HG02870 (cell line): ENCODE data around the gene GPC5.

Source experiments
- ATAC-seq: cut with Tn5 transposase; IDR thresholded peaks from one replicate; pipeline ENCODE4 v1.9.1; 2021; ENCODE audit warnings: mild to moderate bottlenecking, moderate library complexity; ENCODE audit not compliant: unreplicated experiment

GPC5 gene

DNA sequence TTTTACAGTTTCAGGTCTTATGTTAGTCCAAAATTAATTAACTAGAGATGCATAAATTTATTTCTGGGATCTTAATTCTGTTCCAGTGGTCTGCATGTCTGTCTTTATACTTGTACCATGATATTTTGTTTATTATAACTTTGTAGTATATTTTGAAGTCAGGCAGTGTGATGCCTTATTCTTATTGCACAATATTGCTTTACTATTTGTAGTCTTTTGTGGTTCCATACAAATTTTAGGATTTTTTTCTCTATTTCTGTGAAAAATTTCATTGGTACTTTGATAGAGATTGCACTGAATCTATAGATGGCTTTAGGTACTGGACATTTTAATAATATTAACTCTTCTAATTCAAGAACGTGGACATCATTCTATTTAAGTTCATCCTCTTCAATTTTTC is 304.0 kb downstream of the GPC5 start:
- no peak for ATAC-seq

GRCh38 chr13:91704398-91704797 is 306.0 kb downstream of the GPC5 start:
- ATAC-seq: no peak

GRCh38 chr13:91708558-91708957 is 310.1 kb downstream of the GPC5 start:
- no peak for ATAC-seq

- no peak for ATAC-seq
Observed at GRCh38 chr13:91709180-91709579, 310.8 kb downstream of the GPC5 start.

- ATAC-seq: no peak
Observed at GRCh38 chr13:91710733-91711132, 312.3 kb downstream of the GPC5 start.

GRCh38 chr13:91714855-91715254 is 316.4 kb downstream of the GPC5 start:
- ATAC-seq: no peak

DNA sequence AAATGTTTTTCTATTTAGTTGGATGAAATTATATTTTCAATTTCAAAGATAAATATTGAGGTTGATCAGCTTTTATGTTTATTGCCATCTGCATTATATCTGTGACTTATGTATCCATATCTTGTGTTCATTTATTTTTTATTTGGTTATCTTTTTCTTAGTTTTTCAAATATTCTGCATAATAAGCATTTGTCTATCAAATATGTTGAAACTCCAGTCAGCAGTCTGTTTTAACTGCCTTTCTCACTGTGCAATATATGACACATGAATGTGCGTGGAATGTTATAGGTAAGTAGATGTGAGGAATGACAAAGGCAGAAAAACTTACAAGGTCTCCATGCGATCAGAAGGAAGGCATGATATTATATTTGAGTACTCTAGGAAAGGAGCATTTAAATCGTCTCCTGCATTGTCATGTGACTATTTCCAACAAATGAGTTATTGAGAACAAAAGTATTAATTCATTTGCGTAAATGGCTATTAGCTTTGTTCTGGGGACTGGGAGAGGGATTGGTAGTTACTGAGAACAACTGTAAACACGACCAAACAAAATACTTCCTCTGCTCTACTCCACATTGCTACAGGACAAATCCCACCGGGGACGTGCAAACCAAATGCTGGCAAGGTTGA is 318.1 kb downstream of the GPC5 start:
- no peak for ATAC-seq

GRCh38 chr13:91719033-91719432 is 320.6 kb downstream of the GPC5 start:
- ATAC-seq: no peak

DNA sequence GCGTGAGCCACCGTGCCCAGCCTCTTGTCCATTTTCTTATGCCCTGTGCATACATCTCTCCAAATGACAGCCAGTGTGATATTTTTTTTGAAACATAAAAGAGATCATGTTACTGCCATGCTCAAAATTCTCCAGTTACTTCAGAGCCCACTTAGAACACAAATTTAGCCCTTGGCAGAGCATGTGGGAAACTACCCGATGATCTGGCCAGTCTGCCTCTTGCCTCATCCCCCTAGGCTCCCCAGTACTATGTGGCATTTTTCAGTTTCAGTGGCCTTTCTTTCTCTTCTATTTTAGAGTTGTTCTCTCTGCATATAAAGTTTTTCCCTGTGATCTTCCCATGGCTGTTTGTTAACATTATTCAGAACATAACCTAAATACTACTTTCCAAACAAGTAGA is 323.0 kb downstream of the GPC5 start:
- ATAC-seq: no peak

- ATAC-seq: no peak
Observed at GRCh38 chr13:91722267-91722884, 324.0 kb downstream of the GPC5 start.

DNA sequence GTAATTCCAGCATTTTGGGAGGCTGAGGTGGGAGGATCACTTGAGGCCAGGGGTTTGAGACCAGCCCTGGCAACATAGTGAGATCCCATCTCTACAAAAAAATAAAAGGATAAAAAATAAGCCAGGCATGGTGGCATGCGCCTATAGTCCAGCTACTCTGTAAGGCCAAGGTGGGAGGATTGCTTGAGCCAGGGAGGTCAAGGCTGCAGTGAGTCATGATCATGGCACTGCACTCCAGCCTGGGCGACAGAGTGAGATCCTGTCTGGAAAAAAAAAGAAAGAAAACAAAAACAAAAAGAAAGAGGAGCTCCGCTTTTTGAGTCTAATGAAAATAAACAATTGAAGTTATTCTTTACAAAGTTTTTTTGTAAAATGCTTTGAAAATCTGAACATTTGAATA is 326.2 kb downstream of the GPC5 start:
- no peak for ATAC-seq

DNA sequence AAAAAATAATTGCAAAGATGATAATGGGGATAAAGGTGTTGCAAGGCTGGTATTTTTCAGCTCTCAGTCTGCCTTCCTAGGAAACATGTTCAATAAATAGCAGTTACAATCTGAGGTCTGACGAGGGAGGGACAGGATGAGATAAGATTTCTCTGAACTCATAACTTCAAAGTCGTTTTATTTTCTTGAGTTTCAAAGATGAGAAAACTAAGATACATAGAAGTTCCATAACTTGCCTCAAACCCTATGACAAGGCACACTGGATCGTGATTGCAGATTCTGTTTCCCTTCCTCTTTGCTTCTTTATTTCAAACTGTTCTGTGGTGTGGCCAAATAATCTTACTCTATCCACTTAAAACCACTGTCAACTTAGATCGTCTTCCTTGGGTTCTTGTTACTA is 327.2 kb downstream of the GPC5 start:
- no peak for ATAC-seq

GRCh38 chr13:91726671-91727070 is 328.2 kb downstream of the GPC5 start:
- no peak for ATAC-seq

GRCh38 chr13:91729859-91730258 is 331.4 kb downstream of the GPC5 start:
- ATAC-seq: no peak

DNA sequence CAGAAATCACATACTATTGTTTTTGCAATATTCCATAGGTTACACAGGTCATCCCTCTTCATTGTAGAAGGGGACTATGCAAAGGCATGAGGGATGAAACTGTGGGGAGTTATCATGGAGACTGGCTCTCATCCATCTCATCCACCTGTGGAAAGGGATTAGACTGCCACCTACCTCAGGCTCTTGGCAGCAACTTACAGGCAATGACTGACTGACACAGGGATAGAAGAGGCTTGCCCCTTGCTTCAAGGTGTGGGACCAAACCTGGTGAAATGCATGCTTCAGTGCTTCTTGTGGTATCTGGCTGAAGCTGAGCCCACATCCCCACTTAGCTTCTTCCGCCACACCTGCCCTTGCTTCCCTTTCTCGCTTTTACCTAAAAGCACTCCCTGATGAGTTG is 341.3 kb downstream of the GPC5 start:
- ATAC-seq: no peak

GRCh38 chr13:91740756-91741155 is 342.3 kb downstream of the GPC5 start:
- ATAC-seq: no peak

DNA sequence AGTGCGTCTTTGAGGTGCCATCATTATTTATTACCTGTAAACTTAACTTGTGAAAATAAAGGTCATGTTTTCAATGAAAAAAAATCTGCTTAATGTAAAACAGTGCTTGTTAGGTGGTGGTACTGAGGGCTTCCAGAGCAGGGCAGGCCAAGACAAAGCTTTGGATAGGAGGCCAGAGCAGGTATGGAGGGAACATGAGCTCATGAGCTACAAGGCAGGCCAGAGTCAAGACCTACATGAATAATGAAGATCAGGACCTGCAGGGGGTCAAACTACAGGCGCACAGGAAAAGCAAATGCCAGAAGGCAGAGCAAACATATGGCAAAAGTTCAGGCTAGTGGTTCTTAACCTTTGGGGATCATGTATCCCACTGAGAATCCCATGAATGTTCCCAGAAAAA is 343.5 kb downstream of the GPC5 start:
- ATAC-seq: no peak

DNA sequence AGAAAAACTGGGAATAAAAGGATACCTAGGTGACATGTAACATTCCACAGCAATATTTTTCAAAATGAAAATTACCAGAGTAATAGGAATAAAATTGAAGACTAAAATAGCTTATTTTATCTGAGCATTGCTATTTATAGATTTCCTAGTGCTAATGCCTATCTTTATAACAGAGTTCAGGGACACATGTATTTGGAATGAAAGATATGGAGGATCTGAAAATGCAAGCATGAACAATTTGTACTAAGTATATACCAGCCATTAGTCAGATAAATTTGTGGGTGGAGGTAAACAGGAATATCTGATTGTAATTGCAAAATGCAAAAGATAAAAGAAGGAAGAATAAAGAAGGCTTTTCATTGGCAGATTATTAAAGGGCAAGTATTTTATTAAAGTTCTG is 345.9 kb downstream of the GPC5 start:
- ATAC-seq: no peak

- ATAC-seq: no peak
Observed at GRCh38 chr13:91745967-91746366, 347.5 kb downstream of the GPC5 start.

GRCh38 chr13:91747186-91747585 is 348.8 kb downstream of the GPC5 start:
- no peak for ATAC-seq

DNA sequence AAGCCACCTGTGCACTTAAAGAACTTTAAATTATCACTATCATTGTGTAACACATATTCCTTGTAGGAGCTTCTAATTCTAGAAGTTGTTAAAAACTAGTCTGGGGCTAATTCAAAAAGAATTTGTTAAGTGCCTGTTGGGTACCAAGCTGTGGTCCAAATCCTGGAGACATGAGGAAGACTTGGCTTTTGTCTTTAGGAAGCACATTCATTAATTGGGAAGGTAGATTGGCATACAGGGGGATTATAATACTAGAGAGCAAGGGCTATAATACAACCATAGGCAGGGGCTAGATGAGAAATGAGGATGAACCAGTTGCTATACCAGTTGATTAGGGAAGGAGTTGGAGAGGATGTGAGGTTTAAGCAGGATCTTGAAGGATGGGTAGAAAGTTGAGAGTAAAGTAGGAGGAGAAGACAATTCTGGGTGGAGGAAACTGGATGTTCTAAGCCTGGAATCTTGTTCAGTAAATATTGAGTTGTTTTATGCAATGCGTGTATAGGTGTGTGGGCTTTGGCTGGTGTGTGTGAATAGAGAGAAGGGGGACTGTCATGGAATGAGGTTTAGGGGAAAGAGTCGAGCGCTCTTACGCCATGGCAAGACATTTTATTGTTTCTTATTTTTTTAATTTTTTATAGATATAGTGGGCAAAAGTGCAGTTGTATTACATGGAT is 350.1 kb downstream of the GPC5 start:
- ATAC-seq: no peak

DNA sequence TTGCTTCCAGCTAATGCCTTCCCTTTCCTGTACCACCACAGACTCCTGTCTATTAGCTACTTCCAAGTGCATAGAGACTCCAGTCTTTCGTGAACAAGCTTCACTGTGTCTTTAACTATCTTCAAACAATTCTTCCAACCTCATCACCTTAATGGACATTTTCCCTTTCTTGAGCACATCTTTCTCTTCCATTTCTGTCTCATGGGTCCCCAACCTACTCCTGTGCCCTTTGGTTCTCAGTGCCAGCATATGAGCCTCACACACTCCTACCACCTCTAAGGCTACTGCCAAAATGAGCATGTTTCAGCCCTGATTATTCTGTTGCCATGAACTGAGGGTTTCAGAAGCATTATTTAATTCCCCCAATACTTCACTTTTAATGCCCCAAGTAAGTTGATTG is 360.3 kb downstream of the GPC5 start:
- no peak for ATAC-seq

DNA sequence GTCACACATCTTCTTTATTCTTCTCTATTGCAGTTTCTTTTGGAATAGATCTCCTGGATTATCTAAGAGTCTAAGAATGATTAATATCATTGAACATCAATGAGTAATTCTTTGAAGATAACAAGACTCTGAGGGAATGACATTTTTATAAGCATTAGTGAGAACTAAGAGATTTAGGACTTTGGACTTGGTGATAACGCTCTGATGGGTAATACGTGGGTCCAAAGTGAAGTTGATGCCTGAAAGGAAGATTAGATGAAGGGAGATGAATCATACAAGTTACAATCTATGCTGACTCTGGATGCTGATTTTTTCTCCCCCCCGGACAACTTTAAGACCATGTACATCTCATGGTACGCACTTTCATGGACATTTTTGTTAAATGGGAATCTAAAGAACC is 364.5 kb downstream of the GPC5 start:
- ATAC-seq: no peak
